NCI-H345 treated with DMSO at 0.1 percent for 48 hours (cell line): Measurements from ENCODE around the gene VSIR.

Source experiments
- DNase-seq: peaks from one replicate; lab custom pipeline; 2025; ENCODE audit not compliant: unreplicated experiment; lab: John Stamatoyannopoulos, UW

The VSIR gene

GRCh38 chr10:71749396-71749795 lies 23.9 kb downstream of the VSIR start:
- no peak for DNase-seq

- no peak for DNase-seq
Observed at GRCh38 chr10:71748671-71749191, 24.6 kb downstream of the VSIR start.

- no peak for DNase-seq
Observed at GRCh38 chr10:71747551-71748523, 25.5 kb downstream of the VSIR start.

- DNase-seq: no peak
Observed at GRCh38 chr10:71747039-71747531, 26.2 kb downstream of the VSIR start.

- DNase-seq: no peak
Observed at GRCh38 chr10:71746344-71747037, 26.8 kb downstream of the VSIR start.

GRCh38 chr10:71745664-71746250 lies 27.6 kb downstream of the VSIR start:
- no peak for DNase-seq

GRCh38 chr10:71744897-71745663 lies 28.2 kb downstream of the VSIR start:
- DNase-seq: no peak

GRCh38 chr10:71743866-71744265 lies 29.5 kb downstream of the VSIR start:
- no peak for DNase-seq

- no peak for DNase-seq
Observed at GRCh38 chr10:71743089-71743838, 30.1 kb downstream of the VSIR start.

- no peak for DNase-seq
Observed at GRCh38 chr10:71742301-71743088, 30.8 kb downstream of the VSIR start.

- no peak for DNase-seq
Observed at GRCh38 chr10:71741671-71742070, 31.6 kb downstream of the VSIR start.

- no peak for DNase-seq
Observed at GRCh38 chr10:71741029-71741428, 32.3 kb downstream of the VSIR start.

- no peak for DNase-seq
Observed at GRCh38 chr10:71740069-71740653, 33.2 kb downstream of the VSIR start.

- DNase-seq: no peak
Observed at GRCh38 chr10:71739358-71739900, 33.9 kb downstream of the VSIR start.

GRCh38 chr10:71737834-71738197 lies 35.5 kb downstream of the VSIR start:
- DNase-seq: no peak

- no peak for DNase-seq
Observed at GRCh38 chr10:71737001-71737833, 36.1 kb downstream of the VSIR start.

GRCh38 chr10:71736570-71736952 lies 36.8 kb downstream of the VSIR start:
- DNase-seq: no peak
